ENCODE data around the gene SH3RF2. TPM values are rescaled to one million over a fixed set of nuclear protein-coding genes. Genes with fewer than 3 reads are reported as not detected.

The SH3RF2 gene
- total and polyA plus RNA-seq, 2 donors (not counting 1 experiment from before 2014, with no cell fraction given) = 0.53 to 1.2 TPM

DNA sequence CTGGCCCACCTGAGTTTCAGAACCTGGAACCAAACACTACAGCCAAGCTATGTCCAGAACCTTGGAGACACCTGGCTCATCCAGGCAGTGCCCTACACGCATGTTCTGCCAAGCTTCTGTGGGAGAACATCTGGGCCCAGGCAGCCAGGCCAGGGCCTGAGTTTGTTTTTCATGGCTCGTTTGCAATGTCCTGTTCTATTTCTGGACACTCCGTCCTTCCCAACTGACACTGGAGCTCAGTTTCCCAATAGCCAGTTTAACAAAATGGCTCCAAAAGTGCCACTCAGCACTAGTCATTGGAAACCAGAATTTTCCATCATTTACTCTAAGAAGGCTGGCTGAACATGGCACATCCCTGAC lies 38.6 kb downstream of the SH3RF2 start:
- Histone ChIP-seq H3K79me2 (ENCODE audit: control insufficient read depth, insufficient read depth, low read length) (no peaks in the 10 kb centered on the region), H3K9me3 (ENCODE audit: control insufficient read depth, insufficient read depth, low read depth, low read length) (no peaks in the 10 kb centered on the region), H3K4me1 (ENCODE audit: control insufficient read depth, extremely low read depth, insufficient read depth, low read length) (no peaks in the 10 kb centered on the region), H4K20me1 (ENCODE audit: control insufficient read depth, extremely low read depth, insufficient read depth, low read length) (no peaks in the 10 kb centered on the region), H3K36me3 (ENCODE audit: control insufficient read depth, insufficient read depth, low read length) (no peaks in the 10 kb centered on the region), H3K27me3 (ENCODE audit: control insufficient read depth, insufficient read depth, low read length) (no peaks in the 10 kb centered on the region), H3K9ac (ENCODE audit: insufficient read depth, low read length) (no peak overlapping the region), H3K4me2 (ENCODE audit: extremely low read depth, insufficient read depth, low read length) (no peak overlapping the region), H2AFZ (ENCODE audit: low read length) (no peak overlapping the region), H3K27ac (ENCODE audit: insufficient read depth, low read length) (no peak overlapping the region), H3K4me3 (replicated peaks in 1 of 4; ENCODE audit: control extremely low read depth in 1 of 4, insufficient read depth in 1 of 4, low read depth in 3 of 4, low read length in 4 of 4) (no peak overlapping the region)
- peak in 1 of 2 donors; percentile 56 for DNase-seq (ENCODE audit: low read depth in 2 of 2)
- TF ChIP-seq, protein P1, sequence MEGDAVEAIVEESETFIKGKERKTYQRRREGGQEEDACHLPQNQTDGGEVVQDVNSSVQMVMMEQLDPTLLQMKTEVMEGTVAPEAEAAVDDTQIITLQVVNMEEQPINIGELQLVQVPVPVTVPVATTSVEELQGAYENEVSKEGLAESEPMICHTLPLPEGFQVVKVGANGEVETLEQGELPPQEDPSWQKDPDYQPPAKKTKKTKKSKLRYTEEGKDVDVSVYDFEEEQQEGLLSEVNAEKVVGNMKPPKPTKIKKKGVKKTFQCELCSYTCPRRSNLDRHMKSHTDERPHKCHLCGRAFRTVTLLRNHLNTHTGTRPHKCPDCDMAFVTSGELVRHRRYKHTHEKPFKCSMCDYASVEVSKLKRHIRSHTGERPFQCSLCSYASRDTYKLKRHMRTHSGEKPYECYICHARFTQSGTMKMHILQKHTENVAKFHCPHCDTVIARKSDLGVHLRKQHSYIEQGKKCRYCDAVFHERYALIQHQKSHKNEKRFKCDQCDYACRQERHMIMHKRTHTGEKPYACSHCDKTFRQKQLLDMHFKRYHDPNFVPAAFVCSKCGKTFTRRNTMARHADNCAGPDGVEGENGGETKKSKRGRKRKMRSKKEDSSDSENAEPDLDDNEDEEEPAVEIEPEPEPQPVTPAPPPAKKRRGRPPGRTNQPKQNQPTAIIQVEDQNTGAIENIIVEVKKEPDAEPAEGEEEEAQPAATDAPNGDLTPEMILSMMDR (conservative IDR thresholded peaks at IDR 0.05 in 1 of 2, IDR thresholded peaks at IDR 0.05 in 1 of 2; ENCODE audit: low read depth in 1 of 2, low read length in 2 of 2) = no peak
- TF ChIP-seq EZH2 (IDR thresholded peaks at IDR 0.05; ENCODE audit: low read length, missing control alignments) = no peak

DNA sequence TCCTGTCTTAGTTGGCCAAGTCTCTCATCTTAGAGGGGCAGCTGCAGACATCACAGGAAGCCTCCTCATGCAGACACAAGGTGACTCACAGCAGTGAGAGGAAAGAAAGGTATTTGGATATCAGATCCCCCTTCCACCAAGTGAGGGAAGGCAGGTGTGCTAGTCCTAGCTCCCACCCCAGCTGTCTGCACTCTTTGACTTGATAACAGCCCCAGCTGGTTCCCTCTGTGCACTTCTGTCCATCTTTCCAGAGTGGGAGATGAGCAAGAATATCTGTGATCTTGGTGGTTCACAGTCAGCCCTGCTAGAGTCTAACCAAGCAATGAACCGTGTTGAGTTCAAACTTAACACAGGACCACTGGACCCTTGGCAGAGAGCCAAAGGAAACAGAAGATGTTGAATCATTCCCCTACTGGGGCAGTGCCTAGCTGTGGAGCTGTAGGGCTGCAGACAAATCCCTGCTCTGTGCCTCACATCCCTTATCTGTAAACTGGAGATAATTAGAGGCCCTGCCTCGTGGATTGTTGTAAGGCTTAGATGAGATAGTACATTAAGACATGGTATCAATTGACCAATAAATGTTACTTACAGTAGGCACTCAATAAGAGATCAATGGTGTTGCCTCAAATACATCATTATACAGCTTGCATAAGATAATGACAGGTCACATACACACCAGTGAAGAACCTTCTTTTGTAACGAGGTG lies 39.1 kb downstream of the SH3RF2 start:
- H3K9me3 ChIP-seq (ENCODE audit: control insufficient read depth, insufficient read depth, low read depth, low read length) = no peaks in the 10 kb centered on the region
- no peak overlapping the region for H3K4me3 ChIP-seq (replicated peaks in 1 of 4; ENCODE audit: control extremely low read depth in 1 of 4, insufficient read depth in 1 of 4, low read depth in 3 of 4, low read length in 4 of 4)
- peak; percentile 80 to 97 for DNase-seq (ENCODE audit: low read depth in 2 of 2)
- H3K27ac ChIP-seq (ENCODE audit: insufficient read depth, low read length) = no peak overlapping the region
- H3K4me1 ChIP-seq (ENCODE audit: control insufficient read depth, extremely low read depth, insufficient read depth, low read length) = no peaks in the 10 kb centered on the region
- H3K4me2 ChIP-seq (ENCODE audit: extremely low read depth, insufficient read depth, low read length) = no peak overlapping the region
- no peaks in the 10 kb centered on the region for H3K27me3 ChIP-seq (ENCODE audit: control insufficient read depth, insufficient read depth, low read length)
- H3K9ac ChIP-seq (ENCODE audit: insufficient read depth, low read length) = no peak overlapping the region
- H3K79me2 ChIP-seq (ENCODE audit: control insufficient read depth, insufficient read depth, low read length) = no peaks in the 10 kb centered on the region
- no peak overlapping the region for H2AFZ ChIP-seq (ENCODE audit: low read length)
- TF ChIP-seq, protein P1 (conservative IDR thresholded peaks at IDR 0.05 in 1 of 2, IDR thresholded peaks at IDR 0.05 in 1 of 2; ENCODE audit: low read depth in 1 of 2, low read length in 2 of 2) = no peak
- no peak for TF ChIP-seq EZH2 (IDR thresholded peaks at IDR 0.05; ENCODE audit: low read length, missing control alignments)
- H4K20me1 ChIP-seq (ENCODE audit: control insufficient read depth, extremely low read depth, insufficient read depth, low read length) = no peaks in the 10 kb centered on the region
- H3K36me3 ChIP-seq (ENCODE audit: control insufficient read depth, insufficient read depth, low read length) = no peaks in the 10 kb centered on the region

- Histone ChIP-seq H2AFZ (ENCODE audit: low read length) (no peak overlapping the region), H3K36me3 (ENCODE audit: control insufficient read depth, insufficient read depth, low read length) (no peaks in the 10 kb centered on the region), H3K4me2 (ENCODE audit: extremely low read depth, insufficient read depth, low read length) (no peak overlapping the region), H4K20me1 (ENCODE audit: control insufficient read depth, extremely low read depth, insufficient read depth, low read length) (no peaks in the 10 kb centered on the region), H3K9ac (ENCODE audit: insufficient read depth, low read length) (no peak overlapping the region), H3K4me1 (ENCODE audit: control insufficient read depth, extremely low read depth, insufficient read depth, low read length) (no peaks in the 10 kb centered on the region), H3K27me3 (ENCODE audit: control insufficient read depth, insufficient read depth, low read length) (no peaks in the 10 kb centered on the region), H3K27ac (ENCODE audit: insufficient read depth, low read length) (no peak overlapping the region), H3K4me3 (replicated peaks in 1 of 4; ENCODE audit: control extremely low read depth in 1 of 4, insufficient read depth in 1 of 4, low read depth in 3 of 4, low read length in 4 of 4) (no peak overlapping the region), H3K9me3 (ENCODE audit: control insufficient read depth, insufficient read depth, low read depth, low read length) (no peaks in the 10 kb centered on the region), H3K79me2 (ENCODE audit: control insufficient read depth, insufficient read depth, low read length) (no peaks in the 10 kb centered on the region)
- TF ChIP-seq, protein P1 (conservative IDR thresholded peaks at IDR 0.05 in 1 of 2, IDR thresholded peaks at IDR 0.05 in 1 of 2; ENCODE audit: low read depth in 1 of 2, low read length in 2 of 2) = no peak
- no peak for TF ChIP-seq EZH2 (IDR thresholded peaks at IDR 0.05; ENCODE audit: low read length, missing control alignments)
- DNase-seq (ENCODE audit: low read depth in 2 of 2) = peak; percentile 15 to 79
Observed at GRCh38 chr5:145976431-145977155, 40.2 kb downstream of the SH3RF2 start.
